Fibroblast of the conjunctiva (primary cell): Measurements from ENCODE around the gene MLLT1.

Experiments used
- DNase-seq: peaks from one replicate; pipeline ENCODE4 v3.0.0-alpha.2; 2010; ENCODE audit warnings: low read depth

MLLT1 gene

DNA sequence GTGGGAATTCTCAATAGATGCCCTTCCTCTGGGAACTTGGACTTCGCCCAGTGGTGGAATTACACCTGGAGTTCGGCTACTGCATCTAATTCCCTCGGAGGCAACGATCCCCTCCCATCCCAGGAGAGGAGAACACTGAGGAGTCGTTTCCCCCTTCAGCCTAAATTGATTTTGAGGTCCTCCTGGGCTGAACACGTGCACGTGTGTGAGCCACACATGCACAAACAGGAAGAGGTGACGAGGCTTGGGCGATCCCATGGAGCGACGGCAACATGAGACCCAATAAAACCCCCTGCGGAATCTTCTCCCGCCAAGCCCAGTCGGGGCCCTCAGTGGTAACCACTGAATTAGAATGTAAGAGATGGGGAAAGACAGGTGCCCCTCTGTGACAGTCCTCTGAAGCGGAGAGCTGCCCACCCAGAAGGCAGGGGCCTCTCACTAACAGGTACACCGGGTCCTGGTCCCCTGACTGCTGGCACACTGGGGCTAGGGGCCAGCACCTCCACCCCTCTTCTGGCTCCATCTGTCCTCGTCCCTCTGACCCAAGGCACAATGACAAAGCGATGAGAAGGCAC lies 4.5 kb downstream of the MLLT1 start:
- DNase-seq: no peak

GRCh38 chr19:6274756-6275155 lies 5.0 kb downstream of the MLLT1 start:
- DNase-seq: no peak

DNA sequence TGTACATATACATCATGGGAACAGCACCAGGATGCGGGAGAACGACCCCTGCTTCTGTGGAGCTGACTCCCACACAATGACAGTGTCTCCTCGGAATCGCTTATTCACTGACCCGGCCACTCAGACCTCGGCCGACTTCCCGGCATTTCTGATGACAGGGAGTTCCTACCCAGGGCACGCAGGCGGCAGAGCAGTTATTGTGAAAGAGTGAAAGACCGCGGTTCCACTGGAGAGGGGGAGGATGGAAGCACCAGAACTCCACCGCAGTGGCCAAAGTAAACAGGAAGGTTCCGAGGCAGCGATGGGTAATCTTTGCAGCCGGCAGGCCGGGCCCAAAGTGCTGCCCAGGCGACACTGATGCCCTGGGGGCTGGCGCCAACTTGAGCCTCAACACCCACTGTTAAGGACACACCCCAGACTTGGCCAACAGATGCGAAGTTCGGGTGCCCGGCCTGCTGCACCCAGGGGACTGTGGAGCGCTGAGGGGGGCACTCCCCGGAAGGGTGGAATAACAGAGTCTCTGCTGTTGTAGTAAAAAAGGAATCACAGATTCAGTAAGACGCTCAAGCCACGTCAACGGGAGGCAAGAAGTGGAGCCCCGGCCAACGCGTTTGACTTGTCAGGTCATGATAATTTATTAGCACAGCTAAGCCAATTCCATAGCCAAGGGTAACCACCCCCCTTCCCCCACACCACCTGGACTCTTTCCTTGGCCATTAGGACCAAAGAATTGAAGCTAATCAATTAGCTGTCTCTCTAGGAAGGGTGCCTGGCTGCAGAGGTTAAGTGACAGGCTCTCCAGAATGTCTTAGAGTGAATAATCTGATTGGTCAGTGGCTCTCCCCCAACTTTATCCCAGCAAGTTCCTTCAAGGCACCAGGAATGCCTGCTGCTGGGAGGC lies 5.8 kb downstream of the MLLT1 start:
- peak; percentile 68 for DNase-seq

GRCh38 chr19:6272913-6273600 lies 6.7 kb downstream of the MLLT1 start:
- DNase-seq: no peak

GRCh38 chr19:6272411-6272791 lies 7.4 kb downstream of the MLLT1 start:
- DNase-seq: no peak

DNA sequence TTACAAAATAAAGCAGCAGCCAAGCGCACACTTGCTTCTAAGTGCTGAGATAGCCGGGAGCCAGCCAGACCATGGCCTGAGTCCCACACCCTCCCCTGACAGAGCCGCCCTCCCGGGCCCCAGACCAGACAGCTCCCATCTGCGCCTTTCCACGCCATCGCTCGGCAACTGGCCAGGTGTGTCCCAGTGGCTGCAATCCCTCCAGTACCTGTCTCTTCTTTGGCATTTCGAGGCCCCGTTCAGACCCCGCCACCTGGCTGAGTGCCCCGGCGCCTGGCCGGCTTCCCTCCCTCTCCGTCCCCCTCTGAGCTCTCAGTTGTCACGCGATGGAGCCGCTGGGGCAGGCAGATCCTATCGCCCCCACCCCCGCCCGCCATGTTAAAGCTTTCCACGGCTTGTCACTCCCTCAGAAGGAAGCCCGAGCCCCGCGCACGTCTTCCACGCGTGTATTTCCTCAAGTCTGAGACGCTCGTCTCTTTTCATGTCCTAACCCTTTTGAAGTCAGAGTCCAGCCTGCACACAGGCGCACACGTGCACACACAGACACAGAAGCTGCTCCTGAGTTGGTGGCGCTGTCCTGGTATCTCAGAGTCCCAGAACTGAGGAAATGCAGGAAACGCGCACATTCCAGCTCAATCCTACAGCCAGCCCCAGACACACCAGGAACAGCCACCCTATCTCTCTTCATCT lies 7.9 kb downstream of the MLLT1 start:
- peak; percentile 32 for DNase-seq

GRCh38 chr19:6271251-6271650 lies 8.5 kb downstream of the MLLT1 start:
- no peak for DNase-seq

DNA sequence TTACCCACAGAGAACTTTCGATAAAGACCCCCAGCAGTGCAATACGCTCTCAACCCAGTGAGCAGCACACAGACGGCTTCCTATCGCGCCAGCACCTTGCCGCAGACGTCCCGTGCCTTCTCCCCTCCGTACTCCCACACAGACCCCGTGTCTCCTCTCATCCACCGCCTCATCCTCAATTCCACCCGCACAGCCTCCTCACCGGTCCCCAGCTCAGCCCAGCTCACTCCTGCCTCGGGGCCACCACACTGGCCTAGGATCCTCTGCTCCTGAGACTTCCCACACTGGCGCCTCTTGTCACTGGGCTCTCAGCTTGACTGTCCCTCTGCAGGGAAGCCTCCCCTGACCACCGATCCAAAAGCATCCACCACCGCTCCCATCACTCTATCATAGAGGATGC lies 9.0 kb downstream of the MLLT1 start:
- DNase-seq: no peak

- DNase-seq: no peak
Observed at GRCh38 chr19:6270076-6270745, 9.6 kb downstream of the MLLT1 start.

GRCh38 chr19:6269101-6269886 lies 10.5 kb downstream of the MLLT1 start:
- no peak for DNase-seq

DNA sequence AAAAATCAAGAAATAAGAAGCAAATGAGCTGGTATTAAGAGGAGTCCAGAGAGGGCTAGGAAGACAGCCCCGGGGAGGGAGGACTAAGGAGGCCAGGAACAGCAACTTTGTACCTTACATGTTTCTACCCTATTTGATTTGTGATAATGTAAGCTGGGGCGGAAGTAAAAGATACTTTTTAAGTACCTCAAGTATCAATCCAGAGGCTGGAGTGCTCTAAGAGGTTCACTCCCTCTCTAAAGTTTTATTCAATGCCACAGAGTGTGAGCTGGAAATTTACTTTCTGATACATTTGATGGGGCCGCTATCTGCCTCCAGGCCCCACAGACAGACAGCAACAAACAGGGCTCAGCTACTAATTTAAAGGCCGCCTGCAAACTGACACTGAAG lies 11.4 kb downstream of the MLLT1 start:
- no peak for DNase-seq

- no peak for DNase-seq
Observed at GRCh38 chr19:6267552-6268381, 12.0 kb downstream of the MLLT1 start.

DNA sequence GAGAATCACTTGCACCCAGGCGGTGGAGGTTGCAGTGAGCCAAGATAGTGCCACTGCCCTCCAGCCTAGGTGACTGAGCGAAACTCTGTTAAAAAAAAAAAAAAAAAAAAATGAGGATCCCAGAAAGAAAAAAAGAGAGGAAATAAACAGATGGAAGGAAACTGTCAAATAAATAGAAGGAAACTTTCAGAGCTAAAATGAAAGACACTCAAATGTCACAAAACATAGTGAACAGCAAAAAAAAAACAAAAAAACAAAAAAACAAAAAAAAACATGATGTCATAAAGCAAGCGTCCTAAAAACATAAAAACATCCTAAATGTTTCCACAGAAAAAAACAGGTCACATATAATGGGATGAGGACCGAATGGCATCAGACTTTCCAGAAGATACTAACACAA lies 15.0 kb downstream of the MLLT1 start:
- DNase-seq: no peak

GRCh38 chr19:6263735-6264444 lies 15.9 kb downstream of the MLLT1 start:
- DNase-seq: no peak

DNA sequence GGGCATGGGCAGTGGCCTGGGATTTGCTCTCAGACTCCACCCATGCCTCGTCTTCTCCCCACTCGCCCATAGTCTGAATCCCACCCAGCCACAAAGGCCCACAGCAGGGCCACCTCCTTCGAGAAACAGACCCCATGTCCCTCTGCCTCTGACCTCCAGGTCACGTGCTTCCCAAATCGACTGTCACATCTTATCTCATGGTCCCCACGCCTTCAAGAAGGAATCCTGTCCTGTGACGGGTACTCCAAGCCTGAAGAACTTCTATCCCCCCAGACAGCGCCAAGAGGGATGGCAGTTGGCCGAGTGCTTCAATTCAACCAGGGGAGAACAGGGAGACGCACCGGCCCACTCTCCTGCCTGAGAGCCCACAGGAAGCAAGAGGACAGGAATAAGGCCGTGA lies 16.5 kb downstream of the MLLT1 start:
- no peak for DNase-seq

DNA sequence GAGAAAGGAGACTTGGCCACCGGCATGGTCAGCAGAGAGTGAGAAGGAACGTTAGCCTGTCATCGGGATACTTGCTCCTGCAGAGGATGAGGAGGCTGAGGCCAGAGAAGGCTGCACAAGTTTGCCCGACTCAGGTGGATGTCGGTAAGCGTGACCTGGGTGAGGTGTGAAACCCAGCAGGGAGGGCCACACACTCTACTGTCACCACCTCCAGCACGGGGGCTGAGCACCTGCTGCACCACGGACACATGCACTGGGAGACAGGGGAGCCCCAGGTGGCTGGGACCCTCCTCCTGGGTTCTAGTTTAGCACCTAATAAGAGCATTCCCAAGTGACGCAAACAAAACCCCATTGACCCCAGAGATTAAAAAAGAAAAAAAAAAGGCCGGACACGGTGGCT lies 17.3 kb downstream of the MLLT1 start:
- DNase-seq: no peak

- no peak for DNase-seq
Observed at GRCh38 chr19:6261883-6262282, 17.9 kb downstream of the MLLT1 start.

- DNase-seq: no peak
Observed at GRCh38 chr19:6260912-6261650, 18.7 kb downstream of the MLLT1 start.

DNA sequence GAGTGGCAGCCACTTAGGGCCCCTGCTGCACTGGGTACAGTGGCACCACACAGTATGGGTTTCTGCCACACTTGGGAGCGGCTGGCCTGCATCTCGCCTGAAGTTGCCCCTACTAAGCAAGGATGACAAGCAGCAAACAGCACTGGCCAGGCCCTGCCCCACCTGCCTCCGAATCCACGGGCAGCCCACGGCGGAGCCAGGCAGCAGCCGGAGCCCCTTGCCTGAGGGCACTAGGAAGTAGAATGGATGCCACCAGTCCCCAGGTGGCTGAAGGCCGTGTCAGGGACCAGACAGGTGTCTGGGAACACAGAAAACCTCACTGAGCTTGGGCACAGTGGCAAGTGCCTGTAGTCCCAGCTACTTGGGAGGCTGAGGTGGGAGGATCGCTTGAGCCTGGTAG lies 19.4 kb downstream of the MLLT1 start:
- no peak for DNase-seq
